Measurements from ENCODE around the gene PEAR1. TPM values are rescaled to one million over a fixed set of nuclear protein-coding genes. Genes with fewer than 3 reads are reported as not detected.

PEAR1 gene
- total RNA-seq, 1 donor from 2014 or later, result 1.8 TPM

DNA sequence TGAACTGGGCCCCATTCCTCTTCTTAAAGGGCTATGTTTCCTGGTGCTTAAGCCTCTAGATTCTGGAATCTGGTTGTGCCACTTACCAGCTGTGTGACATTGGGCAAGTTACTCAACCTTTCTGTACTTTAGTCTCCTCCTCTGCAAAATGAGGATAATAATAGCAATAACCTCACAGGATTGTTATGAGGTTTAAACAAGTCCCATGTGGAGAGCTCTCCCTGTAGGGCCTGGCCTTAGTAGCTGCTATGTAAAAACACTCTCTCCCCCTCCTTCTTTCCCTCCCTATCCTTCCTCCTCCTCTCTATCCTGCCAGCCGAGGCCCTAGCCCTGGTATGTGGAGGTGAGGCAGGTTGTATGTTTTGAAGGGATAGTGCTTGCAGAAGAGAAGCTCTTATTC, 8.2 kb upstream of the PEAR1 start:
- TF ChIP-seq CTCF (IDR thresholded peaks at IDR 0.05; ENCODE audit: insufficient read depth, low read length, severe bottlenecking), result no peak
- Histone ChIP-seq H3K36me3 (ENCODE audit: control insufficient read depth, insufficient read depth, low read length) (no peaks in the 10 kb centered on the region), H3K4me3 (ENCODE audit: low read depth, low read length) (no peak overlapping the region), H3K27me3 (ENCODE audit: control insufficient read depth, insufficient read depth, low read length) (peaks cover 21% of the 10 kb centered on the region)
- no peak for FAIRE-seq
- DNase-seq (ENCODE audit: low read depth), result no peak

DNA sequence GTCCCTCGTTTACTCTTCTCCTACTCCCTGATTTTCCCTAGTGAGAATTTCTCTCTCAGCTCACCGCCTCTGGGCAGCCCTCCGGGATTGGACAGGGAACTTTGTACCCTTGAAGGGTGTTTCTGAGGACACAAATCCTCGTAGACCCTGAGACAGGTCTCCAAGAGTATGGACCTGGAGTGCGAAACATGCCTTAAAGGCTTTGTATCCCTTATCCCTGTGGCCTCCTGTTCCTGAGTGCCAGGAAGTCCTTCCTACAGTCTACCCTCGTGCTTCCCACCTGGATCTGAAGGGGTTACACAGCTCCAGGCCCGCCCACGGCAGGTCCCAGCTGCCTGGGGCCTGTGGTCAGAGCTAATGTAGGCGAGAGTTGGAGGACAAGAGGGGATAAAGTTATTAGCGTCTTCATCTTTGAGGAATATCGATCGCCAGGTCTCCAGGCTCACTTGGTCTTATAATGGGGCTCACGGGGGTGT, 7.6 kb upstream of the PEAR1 start:
- FAIRE-seq (no peak), DNase-seq (ENCODE audit: low read depth) (no peak)
- Histone ChIP-seq H3K36me3 (ENCODE audit: control insufficient read depth, insufficient read depth, low read length) (no peaks in the 10 kb centered on the region), H3K27me3 (ENCODE audit: control insufficient read depth, insufficient read depth, low read length) (peaks cover 18% of the 10 kb centered on the region), H3K4me3 (ENCODE audit: low read depth, low read length) (no peak overlapping the region)
- TF ChIP-seq CTCF (IDR thresholded peaks at IDR 0.05; ENCODE audit: insufficient read depth, low read length, severe bottlenecking), result no peak

- DNase-seq (ENCODE audit: low read depth) (no peak), FAIRE-seq (no peak)
- no peaks in the 10 kb centered on the region for H3K36me3 ChIP-seq (ENCODE audit: control insufficient read depth, insufficient read depth, low read length)
- peaks cover 11% of the 10 kb centered on the region for H3K27me3 ChIP-seq (ENCODE audit: control insufficient read depth, insufficient read depth, low read length)
- H3K4me3 ChIP-seq (ENCODE audit: low read depth, low read length), result no peak overlapping the region
- TF ChIP-seq CTCF (IDR thresholded peaks at IDR 0.05; ENCODE audit: insufficient read depth, low read length, severe bottlenecking), result no peak
These were observed 6.8 kb upstream of the PEAR1 start for GRCh38 chr1:156886583-156887281.

DNA sequence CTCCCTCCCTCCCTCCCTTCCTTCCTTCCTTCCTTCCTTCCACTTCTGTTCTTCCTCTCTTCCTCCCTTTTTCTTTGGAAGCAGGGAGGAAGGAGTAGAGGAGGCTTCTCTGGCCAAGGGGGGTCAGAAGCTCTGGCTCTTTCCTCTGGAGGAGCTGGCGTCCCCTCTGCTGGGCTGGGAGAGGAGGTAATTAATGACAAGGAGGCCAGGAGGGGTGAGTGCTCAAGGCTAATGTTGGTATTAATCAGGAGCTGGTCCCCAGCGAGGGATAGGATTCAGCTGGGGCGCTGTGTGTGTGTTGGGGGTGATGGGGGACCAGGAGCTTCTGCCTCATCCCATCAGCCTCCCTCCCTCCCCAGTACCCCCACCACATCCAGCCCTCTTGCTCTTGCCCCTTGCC, 6.2 kb upstream of the PEAR1 start:
- H3K27me3 ChIP-seq (ENCODE audit: control insufficient read depth, insufficient read depth, low read length), result peaks cover 7% of the 10 kb centered on the region
- no peak for TF ChIP-seq CTCF (IDR thresholded peaks at IDR 0.05; ENCODE audit: insufficient read depth, low read length, severe bottlenecking)
- no peak for DNase-seq (ENCODE audit: low read depth)
- FAIRE-seq, result no peak
- H3K4me3 ChIP-seq (ENCODE audit: low read depth, low read length), result no peak overlapping the region
- H3K36me3 ChIP-seq (ENCODE audit: control insufficient read depth, insufficient read depth, low read length), result no peaks in the 10 kb centered on the region

GRCh38 chr1:156887734-156888133, 5.8 kb upstream of the PEAR1 start:
- no peak for FAIRE-seq
- Histone ChIP-seq H3K4me3 (ENCODE audit: low read depth, low read length) (no peak overlapping the region), H3K36me3 (ENCODE audit: control insufficient read depth, insufficient read depth, low read length) (no peaks in the 10 kb centered on the region), H3K27me3 (ENCODE audit: control insufficient read depth, insufficient read depth, low read length) (peaks cover 7% of the 10 kb centered on the region)
- no peak for TF ChIP-seq CTCF (IDR thresholded peaks at IDR 0.05; ENCODE audit: insufficient read depth, low read length, severe bottlenecking)
- DNase-seq (ENCODE audit: low read depth), result no peak

Measured in bronchial epithelial cell (primary cell).